OCI-M2 (cell line): ENCODE data around the gene TMEM31.

ENCODE experiments used
- DNase-seq: peaks from one replicate; lab custom pipeline; 2025; ENCODE audit not compliant: unreplicated experiment; lab: John Stamatoyannopoulos, UW

TMEM31 gene, protein sequence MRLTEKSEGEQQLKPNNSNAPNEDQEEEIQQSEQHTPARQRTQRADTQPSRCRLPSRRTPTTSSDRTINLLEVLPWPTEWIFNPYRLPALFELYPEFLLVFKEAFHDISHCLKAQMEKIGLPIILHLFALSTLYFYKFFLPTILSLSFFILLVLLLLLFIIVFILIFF

GRCh38 chrX:103710609-103711008 is at the start of gene TMEM31:
Gene TMEM31, plus strand, starts transcription at chrX:103710909. Its CDS starts 1,350 bp downstream, at chrX:103712259.
- DNase-seq = no peak

DNA sequence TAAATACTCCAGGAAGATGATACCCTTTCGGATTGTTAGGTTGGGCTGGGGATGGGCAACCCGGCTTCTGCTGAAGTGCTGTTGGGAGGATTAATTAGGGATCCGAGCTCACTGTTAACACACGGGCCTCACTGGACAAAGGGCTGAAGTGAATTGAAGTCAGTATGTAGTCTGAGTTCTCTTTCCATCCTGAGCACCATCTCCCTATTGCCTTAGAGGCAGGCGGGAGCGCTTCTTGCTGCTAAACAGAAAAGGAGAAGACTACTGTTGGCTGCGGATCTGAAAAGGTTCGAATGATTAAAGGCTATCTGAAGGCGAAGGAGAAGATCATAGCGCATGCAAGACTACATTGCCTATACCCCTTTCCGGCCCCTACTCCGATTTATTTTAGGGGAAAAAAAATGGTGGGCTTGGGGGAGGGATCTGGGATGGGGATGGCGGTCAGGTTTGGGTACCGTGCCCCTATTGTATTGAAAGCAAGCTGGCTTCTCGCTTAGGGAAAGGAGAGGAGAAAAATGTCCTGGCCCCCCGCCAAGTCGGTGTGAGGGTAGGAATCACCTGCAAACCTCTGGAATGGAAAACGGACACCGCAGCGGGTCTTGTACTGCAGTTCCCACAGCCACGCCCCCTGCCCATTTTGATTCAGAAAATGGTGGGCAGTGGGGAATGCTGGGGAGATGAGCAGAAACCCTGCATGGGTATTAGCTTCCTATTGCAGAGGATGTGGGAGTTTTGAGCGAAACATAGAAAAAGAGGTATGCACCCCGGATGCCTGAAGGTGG is 46.5 kb upstream of the TMEM31 start:
- DNase-seq = no peak

- no peak for DNase-seq
These were observed 44.3 kb upstream of the TMEM31 start for GRCh38 chrX:103666202-103667107.

DNA sequence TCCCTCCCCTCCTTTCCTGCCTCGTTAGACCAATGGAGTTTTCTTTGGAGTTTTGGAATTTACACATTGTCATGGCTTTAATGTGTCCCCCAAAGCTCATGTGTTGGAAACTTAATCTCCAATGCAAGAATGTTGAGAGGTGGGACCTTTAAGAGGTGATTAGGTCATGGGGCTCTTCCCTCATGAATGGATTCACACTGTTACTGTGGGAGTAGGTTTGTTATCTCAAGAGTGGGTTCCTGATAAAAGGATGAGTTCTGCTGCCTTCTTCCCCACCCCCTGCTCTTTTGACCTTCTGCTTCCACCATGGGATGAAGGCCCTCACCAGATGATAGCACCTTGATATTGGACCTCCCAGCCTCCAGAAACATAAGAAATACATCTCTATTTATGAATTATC is 41.0 kb upstream of the TMEM31 start:
- DNase-seq = no peak

DNA sequence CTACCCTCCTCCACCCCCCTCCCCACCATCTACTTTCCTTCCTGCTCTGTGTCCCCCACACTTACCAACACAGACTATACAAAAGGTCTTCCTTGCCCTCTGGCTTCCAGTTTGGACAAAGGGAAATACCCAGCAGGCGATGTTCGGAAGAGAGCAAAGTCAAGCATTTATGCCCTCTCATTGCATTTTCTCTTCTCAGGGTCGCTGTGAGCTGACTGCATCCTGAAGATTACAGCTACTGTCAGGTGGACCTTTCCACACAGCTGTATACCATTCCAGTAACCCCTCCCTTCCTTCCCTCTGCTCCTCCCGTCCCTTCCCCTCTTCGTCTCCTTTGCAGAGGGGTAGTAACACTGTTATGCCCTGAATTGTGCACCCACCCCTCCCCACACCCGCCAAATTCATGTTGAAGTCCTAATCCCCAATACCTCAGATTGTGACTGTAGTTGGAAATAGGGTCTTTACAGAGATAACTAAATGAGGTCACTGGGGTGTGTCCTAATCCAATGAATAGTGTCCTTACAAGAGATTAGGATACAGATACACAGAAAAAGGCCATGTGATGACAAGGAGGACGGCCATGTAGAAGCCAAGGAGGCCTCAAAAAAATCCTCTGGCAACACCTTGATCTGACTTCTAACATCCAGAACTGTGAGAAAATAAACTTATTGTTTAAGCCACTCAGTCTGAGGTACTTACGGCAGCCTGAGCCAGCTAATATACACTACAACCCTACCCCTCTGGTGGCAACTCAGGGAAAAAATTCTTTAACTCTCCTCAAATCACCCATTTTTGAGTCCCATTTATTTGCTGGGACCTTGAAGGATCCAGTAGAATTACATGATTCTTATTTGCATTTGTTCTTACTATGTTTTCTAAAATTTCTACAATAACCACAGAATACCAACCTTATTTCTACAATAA is 35.9 kb upstream of the TMEM31 start:
- no peak for DNase-seq

GRCh38 chrX:103678199-103678993 is 32.3 kb upstream of the TMEM31 start:
- no peak for DNase-seq

- no peak for DNase-seq
These were observed 29.3 kb upstream of the TMEM31 start for GRCh38 chrX:103681443-103681842.

DNA sequence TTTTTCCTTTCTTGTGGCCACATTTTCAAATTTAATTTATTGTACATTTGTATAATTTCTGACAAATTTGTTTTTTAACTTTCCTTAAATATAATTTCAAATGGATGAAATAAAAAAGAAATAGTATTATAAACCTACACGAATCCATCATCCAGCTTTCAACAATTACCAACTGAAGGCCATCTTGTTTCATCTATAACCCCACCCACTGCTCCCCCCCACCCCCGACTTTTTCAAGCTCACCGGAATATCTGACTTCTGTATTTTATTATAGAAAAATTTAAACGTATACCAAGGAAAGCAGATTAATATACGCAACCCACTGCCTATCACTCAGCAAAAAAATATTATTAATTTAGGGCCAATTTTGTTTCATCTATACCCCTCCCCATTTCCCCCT is 25.3 kb upstream of the TMEM31 start:
- DNase-seq = no peak

GRCh38 chrX:103686199-103687072 is 24.3 kb upstream of the TMEM31 start, which contains the start of gene MORF4L2:
Gene MORF4L2, minus strand, starts transcription at chrX:103686699. Its CDS starts 9,672 bp downstream, at chrX:103677027.
- peak; percentile 47 for DNase-seq

DNA sequence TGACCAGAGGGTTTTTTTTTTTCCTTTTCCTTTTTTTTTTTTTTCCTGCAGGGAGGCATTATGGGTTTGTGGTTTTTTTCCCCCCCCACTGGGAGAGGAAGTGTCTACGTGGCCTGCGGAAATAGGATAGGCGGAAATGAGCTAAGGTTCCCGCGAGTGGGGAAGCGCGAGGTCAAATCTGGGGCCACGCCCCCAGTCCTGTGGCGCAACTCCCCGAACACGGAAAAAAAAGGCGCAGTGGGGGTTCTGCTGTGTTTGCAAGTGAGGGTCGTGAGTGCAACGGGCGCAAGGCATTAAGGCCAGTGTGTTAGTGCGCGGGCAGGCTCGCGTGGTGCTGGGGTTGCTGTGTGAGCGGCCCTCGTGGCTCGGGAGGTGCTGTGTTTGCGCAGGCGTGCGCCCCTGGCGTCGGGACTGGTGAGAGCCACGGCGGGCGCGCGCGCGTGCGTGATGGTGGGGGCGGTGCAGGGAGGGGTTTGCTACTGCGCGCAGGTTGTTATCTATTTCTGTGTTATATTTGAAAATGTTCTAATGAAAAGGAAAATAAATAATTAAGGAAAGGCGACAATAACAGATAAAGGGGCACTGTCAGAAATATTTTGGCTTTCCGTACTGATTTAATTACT is 23.5 kb upstream of the TMEM31 start:
- DNase-seq = no peak

DNA sequence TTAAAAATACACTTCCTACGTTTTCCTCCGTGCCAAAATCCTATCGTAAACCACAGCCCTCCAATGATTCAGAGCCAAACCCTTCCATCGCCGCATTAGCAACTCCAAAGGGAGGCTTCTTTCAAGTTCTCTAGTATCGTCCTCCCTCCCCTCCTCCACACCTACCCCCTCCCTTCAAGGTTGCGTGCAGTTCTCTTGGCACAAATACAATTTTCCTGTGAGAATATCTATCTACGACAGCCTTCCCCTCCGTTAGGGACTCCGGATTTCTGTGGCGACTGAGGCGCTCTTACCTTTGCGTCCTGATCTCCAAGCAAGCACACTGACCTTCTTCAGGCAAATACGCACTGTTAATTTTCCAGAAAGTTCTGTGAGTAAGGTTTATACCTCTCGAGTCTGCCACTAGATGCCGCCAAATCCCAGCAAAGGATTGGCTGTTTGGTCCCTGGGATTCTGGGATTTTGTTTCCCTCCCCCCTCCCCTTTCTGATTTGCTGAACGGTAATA is 23.0 kb upstream of the TMEM31 start:
- no peak for DNase-seq

DNA sequence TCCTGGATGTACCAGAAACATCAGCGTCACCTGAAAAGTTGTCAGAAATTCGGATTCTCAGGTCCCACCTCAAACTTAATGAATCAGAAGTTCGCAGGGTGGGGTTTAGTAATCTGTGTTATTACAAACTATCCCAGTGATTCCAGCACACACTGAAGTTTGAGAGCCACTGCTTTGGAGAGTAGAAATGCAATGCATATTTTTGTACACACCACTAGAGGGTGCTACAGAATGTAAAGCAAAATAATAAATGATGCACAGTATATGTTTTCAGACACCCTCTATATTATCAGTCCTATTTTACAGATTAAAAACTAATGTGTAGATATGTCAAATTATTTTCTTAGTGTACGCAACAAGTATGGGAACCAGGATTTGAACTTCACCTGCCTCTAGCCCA is 21.8 kb upstream of the TMEM31 start:
- DNase-seq = no peak

DNA sequence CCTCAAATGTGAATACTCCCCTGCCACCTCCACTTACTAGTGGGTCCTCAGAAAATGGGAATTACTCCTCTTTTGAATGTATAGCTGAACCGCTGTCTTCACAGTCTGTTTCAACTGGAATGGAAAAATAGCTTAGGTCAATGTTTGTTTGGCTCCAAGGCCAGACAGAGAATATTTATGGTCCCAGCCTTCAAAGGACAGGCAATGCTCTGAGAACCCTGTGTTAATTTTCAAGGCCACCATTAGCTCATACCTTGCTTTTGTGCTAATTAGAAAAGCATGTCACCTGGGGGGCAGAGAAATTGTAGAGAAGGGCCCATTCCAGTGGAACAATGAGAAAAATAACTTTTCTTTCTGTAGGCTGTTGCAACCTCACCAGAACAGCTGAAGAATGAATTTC is 19.6 kb upstream of the TMEM31 start:
- DNase-seq = no peak

GRCh38 chrX:103697687-103698086 is 13.0 kb upstream of the TMEM31 start:
- no peak for DNase-seq

GRCh38 chrX:103699243-103699642 is 11.5 kb upstream of the TMEM31 start:
- no peak for DNase-seq

GRCh38 chrX:103704863-103705262 is 5.8 kb upstream of the TMEM31 start:
- DNase-seq = no peak

DNA sequence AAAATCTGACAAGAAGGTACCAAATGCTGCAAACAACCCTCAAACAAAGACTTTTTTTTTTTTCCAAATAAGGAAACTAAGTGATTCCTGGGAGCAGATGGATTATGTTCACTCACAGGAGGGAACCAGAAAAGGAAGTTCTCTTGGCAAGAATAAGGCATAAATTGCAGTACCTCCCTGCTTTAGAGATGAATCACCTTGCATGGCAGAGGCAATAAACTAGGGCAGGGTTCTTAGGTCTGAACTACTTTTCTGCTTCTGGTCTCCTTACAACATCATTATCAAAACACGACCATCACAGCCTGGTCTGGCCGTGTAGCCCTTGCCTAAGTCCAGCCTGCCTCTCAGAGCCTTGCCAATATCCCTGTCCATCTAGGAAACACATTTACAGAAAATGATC is 6.3 kb downstream of the TMEM31 start:
- DNase-seq = no peak

DNA sequence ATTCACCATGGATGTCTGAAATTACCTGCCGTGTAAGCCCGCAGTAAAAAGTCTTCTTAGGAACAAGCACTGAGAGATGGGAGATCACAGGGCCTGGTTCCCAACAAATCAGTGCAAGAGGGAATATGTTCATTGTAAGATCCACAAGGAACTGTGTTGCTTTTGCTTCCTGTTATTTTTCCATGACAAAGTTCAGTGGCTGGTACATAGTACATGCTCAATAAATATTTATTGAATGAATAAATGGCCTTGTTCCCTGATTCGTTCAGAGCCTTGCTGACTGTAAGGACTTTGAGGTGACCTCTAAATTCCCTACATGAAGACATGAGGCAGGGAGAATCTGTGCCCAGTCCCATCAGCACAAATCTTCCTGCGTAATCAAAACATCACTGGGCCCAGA is 7.4 kb downstream of the TMEM31 start:
- no peak for DNase-seq
